ENCODE data around the gene UBP1.
"Not testable (repeated sequence)": the region's sequence is repeated elsewhere in the genome, so short reads cannot be mapped to it uniquely, and the experiment has no call there.

The UBP1 gene

GRCh38 chr3:33440328-33441224 lies at the start of gene UBP1:
Gene UBP1, minus strand, starts transcription at chr3:33440405. Its CDS starts 557 bp downstream, at chr3:33439848.
- peak; percentile 100 for DNase-seq (ENCODE audit: low read depth)

- no peak for DNase-seq (ENCODE audit: low read depth)
Measured at GRCh38 chr3:33488683-33489082, 48.5 kb upstream of the UBP1 start.

DNA sequence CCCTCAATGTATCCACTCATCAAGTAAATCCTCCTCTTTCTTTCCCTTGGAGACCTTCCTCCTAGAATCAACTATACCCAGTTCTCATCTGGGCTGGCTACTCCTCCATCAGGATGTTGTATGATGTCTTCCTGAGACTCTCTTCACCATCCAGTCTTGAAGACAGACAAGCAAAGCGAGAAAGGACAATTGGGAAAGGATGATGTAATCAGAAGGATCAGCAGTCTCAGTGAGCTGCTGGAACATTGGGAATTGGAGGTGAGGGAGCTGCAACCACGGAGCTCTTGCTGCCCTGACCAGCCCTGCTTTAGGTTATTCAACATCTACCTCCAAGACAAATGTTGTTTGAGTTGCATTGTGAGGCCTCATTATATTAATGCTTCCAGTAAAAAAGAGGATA lies 48.0 kb upstream of the UBP1 start:
- no peak for DNase-seq (ENCODE audit: low read depth)

GRCh38 chr3:33482111-33482521 lies 41.9 kb upstream of the UBP1 start:
- DNase-seq (ENCODE audit: low read depth) = no peak

DNA sequence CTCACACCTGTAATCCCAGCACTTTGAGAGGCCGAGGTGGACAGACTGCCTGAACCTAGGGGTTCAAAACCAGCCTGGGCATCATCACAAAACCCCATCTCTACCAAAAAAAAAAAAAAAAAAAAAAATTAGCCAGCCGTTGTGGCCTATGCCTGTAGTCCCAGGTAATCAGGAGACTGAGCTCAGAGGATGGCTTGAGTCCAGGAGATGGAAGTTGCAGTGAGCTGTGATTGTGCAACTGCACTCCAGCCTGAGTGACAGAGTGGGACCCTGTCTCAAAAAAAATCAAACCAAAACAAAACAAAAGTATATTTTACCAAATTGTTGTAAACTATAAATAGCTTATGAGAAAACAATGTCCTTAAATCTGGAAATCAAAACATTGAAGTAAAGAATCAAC lies 34.7 kb upstream of the UBP1 start:
- no peak for DNase-seq (ENCODE audit: low read depth)

- DNase-seq (ENCODE audit: low read depth) = no peak
Measured at GRCh38 chr3:33473813-33474212, 33.6 kb upstream of the UBP1 start.

DNA sequence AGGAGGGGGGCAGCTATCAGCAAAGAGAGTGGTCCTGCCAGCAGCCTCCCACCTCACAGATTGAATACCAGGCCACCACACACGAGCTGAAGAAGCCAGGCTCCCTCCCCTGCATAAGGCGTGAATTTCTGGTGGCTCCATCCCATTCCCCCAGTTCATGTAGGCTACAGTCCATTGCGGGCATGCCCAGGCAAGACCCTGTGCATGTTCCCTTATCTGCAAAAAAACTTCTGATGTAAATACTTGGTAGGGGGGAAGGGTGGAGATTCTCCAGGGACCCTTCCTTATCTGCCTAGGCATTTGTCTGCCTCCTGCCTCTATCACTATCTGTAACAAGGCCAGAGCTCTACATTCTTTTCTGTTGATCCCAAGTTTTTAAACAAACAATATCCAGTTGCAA lies 27.6 kb upstream of the UBP1 start:
- DNase-seq (ENCODE audit: low read depth) = no peak

DNA sequence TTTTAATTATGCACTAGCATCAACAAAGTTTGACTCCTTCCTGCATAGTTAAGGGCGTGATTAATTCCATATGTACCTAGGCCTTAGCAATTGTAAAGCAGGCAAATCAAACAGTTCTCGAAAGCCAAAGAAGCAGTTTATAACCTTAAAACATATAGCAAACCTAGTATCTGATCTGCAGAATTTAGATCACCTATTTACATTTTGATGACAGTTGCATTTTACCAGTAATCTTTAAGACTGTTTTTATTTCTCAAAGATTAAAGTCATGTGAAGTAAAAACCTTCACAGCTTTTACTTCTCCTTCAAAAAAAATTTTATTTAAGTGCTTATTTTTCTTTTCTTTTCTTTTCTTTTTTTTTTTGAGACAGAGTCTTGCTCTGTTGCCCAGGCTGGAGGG lies 20.9 kb upstream of the UBP1 start:
- no peak for DNase-seq (ENCODE audit: low read depth)

- not testable (repeated sequence) for DNase-seq (ENCODE audit: low read depth)
Measured at GRCh38 chr3:33459577-33459976, 19.4 kb upstream of the UBP1 start.

DNA sequence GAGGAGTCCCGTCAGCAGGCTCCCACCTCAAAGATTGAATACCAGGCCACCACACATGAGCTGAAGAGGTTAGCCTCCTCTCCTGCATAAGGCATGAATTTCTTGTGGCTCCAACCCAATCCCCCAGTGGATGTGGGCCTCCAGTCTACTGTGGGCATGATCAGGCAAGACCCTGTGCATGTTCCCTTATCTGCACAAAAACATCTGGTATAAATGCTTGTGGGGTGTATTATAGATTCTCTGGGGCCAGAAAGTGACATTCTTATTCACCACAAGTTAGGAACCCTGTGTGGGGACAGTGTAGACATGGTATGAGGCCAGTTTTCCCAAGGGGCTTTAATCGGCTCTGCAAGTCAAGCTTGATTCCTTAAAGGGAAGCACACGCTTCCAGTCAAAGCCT lies 18.2 kb upstream of the UBP1 start:
- DNase-seq (ENCODE audit: low read depth) = no peak

- DNase-seq (ENCODE audit: low read depth) = no peak
Measured at GRCh38 chr3:33456756-33457155, 16.6 kb upstream of the UBP1 start.

- no peak for DNase-seq (ENCODE audit: low read depth)
Measured at GRCh38 chr3:33453331-33453761, 13.1 kb upstream of the UBP1 start.

DNA sequence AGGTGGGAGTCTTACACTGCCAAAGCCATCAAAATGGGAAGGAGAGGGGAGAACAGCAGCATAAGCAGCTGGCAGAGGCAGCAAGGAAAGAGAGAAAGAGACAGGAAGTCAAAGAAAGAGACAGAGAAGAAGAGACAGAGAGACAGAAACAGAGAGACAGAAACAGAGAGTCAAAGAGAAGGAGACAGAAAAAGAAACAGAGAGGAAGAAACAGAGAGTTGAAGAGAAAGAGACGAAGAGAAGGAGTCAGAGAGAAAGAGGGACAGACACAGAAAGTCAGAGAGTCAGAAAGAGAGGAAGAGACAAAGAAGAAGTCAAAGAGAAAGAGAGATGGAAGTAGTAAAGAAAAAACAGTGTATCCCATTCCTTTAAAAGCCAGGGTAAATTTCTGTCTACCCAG lies 11.8 kb upstream of the UBP1 start:
- not testable (repeated sequence) for DNase-seq (ENCODE audit: low read depth)

- no peak for DNase-seq (ENCODE audit: low read depth)
Measured at GRCh38 chr3:33447958-33448357, 7.8 kb upstream of the UBP1 start.

GRCh38 chr3:33447256-33447625 lies 7.0 kb upstream of the UBP1 start:
- not testable (repeated sequence) for DNase-seq (ENCODE audit: low read depth)

DNA sequence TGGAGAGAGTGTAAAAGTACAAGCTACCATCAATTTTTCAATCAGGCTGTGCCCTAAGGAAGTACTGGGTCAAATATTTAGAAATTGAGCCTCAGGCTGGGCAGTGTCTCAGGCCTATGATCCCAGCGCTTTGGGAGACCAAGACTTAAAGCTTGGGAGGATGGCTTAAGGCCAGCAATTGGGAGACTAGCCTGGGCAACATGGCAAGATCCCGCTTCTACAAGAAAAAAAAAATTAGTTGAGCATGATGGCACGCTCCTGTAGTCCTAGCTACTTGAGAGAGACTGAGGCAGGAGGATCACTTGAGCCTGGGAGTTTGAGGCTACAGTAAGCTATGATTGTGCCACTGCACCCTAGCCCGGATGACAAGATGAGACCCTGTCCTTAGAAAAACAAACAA lies 2.0 kb upstream of the UBP1 start:
- DNase-seq (ENCODE audit: low read depth) = no peak

DNA sequence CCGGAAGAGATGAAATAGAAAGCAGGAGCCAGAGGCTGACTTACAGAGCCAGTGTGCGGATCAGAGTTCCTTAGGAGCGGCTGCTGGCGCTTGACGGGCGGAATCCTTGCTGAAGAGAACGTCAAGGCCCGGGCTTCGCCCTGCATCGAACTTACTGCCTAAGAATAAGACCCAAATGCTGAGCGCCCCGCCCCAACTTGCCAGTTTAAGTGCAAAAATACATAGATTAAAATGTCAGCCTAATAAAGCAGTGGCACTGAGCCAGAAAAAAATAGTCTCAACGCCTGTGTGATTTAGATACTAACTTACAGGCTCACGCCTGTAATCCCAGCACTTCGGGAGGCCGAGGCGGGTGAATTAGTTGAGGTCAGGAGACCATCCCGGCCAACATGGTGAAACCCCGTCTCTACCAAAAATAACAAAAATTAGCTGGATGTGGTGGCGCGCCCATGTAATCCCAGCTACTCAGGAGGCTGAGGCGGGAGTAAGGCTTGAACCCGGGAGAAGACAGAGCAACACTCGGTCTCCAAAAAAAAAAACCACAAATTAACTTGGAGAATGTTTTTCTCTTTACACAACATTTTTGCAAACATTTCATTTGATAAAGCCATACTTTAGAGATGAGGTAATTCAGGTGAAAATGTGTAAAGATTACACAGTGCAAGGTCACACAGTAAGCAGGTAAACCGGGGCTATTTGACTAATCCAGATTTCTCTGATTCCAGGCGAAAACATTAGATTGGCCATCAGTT lies 1.2 kb upstream of the UBP1 start:
- no peak for DNase-seq (ENCODE audit: low read depth)

- no peak for DNase-seq (ENCODE audit: low read depth)
Measured at GRCh38 chr3:33439546-33440327, 468 bp downstream of the UBP1 start.

- no peak for DNase-seq (ENCODE audit: low read depth)
Measured at GRCh38 chr3:33438881-33439545, 1.2 kb downstream of the UBP1 start.

DNA sequence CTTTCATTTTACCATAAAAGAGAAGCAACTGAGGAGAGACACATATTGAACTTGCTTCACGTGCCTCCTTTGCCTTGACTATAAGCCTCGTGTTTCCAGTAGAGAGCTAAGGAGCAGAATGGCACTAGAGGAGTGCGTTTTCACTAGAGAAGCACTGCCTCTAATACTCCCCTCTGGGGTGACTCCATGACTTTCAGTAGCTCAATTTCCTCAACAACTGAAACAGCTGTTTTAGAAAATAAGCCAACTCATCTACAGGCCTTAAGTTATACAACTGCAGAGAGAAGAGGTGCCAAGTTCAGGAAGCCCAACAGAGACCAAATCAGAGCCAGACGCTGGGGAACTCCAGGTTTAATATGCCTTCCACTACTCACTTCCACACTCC lies 1.9 kb downstream of the UBP1 start:
- peak; percentile 46 for DNase-seq (ENCODE audit: low read depth)

DNA sequence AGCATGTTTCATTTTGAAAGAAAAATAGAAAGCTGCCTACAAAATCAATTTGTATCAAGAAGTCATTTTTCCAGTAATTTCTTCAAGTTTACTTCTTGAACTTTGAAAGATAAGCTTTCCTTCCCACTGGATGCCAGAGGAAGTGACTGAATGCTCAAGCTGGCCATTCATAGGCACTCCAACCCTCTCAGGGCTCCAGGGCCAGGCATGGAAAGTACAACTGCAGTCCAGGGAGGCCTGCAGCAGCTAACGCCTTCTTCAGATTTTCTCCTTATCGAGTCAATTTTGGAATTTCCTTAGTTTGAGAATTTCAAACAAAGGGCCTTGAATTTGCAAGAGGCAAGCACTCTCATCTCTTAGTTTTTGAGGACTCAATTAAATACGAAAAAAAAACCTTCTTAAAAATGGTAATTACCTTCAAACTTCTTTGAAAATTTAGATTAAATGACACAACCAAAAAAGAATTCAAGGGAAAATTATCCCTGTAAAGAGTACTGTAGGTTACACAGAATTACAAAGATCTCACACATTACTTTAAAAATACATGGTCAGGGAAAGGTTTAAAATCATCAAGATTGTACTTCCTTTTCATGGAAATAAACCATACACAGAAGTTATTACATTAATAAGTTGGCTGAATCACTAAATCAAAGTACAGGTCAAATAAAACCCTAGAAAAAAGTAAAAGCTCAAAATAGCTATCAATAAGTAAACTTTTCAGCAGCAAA lies 2.5 kb downstream of the UBP1 start:
- no peak for DNase-seq (ENCODE audit: low read depth)

Measured in GM04504 (cell line).